Stimulated activated CD4-positive, alpha-beta T cell treated with anti-CD3 and anti-CD28 coated beads, Interleukin-1b, Interleukin-23, amount 100 ng/mL, for 1 hour (primary cell): Measurements from ENCODE around the gene BMP7.

Source experiments
- DNase-seq, 2 donors: peaks; one replicate each; pipeline ENCODE4 v3.0.0-alpha.2; 2020; ENCODE audit warnings: low read depth in 2 of 2

The BMP7 gene

DNA sequence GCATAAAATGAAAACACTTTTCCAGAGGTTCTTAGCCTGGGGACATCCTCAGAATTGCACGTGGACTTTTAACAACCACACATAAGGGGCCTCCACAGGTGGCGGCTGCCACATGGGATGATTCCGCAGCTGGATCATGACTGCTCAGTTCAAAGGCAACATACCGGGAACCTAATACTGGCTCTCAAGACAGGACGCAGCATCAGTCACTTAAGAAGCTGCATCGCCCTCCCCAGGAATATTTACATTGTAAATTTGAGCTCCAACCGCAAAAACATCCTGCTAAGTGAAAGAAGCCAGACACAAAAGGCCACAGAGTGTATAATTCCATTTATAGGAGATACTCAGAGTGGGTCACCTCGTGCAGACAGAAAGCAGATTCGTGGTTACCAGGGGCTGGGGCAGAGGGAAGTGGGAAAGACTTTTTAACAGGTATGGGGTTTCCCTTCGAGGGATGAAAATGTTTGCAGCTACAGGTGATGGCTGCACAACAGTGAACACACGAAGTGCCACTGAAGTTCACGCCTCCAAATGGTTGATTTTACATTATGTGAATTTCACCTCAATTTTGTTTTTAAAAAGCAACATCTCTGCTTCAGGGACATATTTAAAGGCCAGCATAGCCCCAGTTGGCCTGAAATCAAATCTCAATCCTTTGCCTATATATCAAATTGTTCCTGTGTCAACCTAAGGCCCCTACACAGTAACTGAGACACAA is 141.5 kb downstream of the BMP7 start:
- DNase-seq: no peak

GRCh38 chr20:57124366-57124765 is 142.1 kb downstream of the BMP7 start:
- no peak for DNase-seq

- no peak for DNase-seq
These were observed 142.9 kb downstream of the BMP7 start for GRCh38 chr20:57123504-57123903.

GRCh38 chr20:57122536-57123489 is 143.6 kb downstream of the BMP7 start:
- no peak for DNase-seq

DNA sequence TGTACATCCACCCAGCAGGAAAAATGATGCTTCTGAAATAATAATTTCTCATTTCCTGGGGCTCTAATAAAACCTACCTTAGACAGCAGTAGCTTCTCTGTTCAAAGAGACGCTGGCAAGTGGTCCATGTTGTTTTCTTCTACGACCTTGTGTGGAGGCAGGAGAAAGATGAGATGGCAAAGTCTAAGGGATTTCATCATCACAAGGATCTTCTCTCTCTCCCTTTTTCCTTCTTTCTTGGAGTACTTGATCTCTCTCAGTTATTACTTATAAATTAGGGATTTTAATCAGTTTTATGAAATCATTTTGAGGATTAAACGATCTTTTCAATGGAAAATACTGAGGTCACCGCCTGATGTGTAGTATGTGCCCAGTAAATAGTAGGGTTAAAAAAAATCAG is 147.5 kb downstream of the BMP7 start:
- DNase-seq: no peak
